HS-27A (cell line): ENCODE data around the gene CXCL8.
"Not testable (repeated sequence)": the region's sequence is repeated elsewhere in the genome, so short reads cannot be mapped to it uniquely, and the experiment has no call there.

Experiments used
- DNase-seq: peaks from one replicate; pipeline ENCODE4 v3.0.0-alpha.2; 2012; ENCODE audit warnings: low read depth, missing footprints

Gene CXCL8

DNA sequence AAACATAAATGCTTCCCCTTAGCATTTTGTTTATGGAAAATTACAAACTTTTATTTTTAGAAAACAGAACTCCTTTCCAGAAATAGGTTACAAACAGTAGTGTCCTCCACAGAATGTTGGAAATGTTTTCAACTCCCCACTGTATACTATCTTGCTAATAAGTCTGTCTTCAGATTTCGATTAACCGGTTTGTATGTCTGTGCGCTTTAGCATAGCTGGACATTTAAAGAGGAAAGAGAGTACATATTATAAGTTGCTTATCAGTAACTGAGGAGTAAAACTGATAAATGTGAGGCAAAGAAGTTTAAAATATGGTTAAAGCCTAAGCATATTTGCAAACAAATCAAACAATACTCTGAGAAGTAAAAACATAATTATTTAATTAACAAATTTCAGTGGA is 3.4 kb downstream of the CXCL8 start:
- DNase-seq, result no peak

DNA sequence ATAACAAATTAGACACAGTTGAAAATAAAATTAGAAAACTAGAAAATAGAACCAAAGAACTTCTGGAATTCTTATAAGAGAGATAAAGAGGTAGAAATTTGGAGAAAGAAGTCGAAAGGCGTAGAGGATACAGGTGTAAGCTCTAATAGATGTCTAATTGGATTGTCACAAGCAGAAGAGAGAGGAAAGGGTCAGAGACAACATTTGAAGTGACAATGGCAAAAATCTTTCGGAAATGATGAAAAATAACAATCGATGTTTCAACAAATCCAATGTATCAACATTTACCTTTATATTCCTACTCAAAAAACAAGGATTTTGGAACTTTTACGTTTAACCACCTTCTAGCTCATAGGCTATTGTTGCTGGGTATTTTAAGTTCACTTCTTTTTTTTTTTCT is 3.8 kb downstream of the CXCL8 start:
- no peak for DNase-seq

DNA sequence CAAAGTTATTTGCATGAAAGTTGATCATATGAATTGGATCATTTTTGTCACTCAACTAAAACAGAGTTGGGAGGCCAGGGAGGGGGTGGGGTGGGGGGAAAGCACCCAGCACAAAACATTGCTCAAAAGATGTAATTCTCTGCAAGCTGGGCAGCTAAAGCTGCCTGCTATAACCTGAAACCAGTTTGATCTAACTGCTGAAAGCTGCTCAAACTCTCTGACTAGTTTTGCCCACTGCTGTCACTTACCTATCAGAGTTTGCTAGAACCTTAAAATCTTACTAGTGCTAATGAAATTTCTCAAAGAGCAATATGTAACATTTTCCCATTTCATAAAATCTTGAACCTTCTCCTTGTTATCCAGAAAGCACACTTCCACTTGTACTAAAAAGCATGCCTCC is 10.4 kb downstream of the CXCL8 start:
- DNase-seq, result no peak

DNA sequence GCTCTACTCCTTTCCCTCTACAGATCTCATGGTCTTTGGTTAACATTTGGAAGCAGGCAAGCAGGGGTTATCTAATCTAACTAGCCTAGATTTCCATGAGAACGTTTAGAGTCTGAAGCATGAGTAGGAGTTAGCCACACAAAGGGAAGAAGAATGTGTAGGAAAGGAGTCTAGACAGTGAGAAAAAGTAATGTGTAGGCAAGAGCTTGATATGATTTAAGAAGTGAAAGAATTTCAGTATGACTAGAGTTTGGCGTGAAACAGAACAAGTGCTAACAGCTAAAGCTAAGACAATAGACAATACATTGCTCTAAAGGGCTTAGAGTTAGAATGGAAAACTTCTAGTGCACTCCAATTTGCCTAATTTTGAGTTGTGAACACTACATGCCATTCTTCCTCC is 10.8 kb downstream of the CXCL8 start:
- no peak for DNase-seq

DNA sequence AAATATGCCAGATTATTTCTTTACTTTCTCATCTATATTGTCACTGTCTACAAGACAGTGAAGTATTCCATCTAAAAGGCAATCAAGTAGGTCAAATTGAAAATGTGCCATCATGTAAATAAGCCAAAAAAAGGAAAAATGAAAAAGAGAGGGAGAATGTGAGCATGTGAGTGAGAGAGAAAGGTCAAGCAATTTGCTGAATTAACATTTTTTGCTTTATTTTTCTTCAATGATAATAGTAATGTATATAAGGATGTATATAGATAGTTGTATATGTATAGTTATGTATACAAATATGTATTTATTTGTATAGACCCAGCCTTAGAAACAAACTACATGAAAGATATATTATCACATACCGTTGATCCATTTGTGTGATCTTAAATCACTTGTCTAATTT is 11.5 kb downstream of the CXCL8 start:
- DNase-seq, result no peak

DNA sequence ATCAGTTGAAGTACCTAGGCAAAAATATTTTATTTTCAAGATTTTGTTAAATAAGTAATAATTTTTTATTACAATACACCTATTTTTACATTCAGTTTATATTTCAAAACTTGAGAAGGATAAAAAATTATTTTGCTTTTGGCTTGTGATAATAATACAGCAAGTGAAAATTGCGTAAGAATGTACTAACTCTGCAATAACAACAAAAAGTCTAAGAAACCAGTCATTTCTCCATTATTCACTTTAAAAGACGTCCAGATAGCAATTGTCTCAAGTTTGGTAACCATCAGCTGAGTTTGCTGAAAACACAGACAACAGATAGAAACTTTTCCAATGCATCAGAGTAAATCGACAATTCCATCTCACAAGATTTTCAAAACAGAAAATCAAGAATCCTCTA is 12.1 kb downstream of the CXCL8 start:
- DNase-seq, result no peak

DNA sequence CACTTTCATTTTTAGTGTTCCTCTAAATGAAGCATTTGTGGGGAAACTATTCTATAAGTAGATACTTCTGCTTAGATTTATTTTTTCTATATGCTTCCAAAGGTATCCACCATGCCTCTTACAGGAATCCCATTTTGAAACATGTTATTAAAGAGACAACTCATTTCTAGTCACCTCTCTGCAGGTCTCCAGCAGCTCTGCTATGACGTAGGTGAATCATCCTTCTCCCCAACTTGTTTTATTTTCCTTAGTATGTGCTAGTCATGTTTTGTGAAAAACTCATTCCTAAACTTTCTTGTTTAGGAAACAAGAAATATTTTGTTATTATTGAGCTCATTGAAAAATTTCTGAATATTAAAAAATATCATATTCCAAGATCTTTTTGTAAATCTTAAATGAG is 12.8 kb downstream of the CXCL8 start:
- no peak for DNase-seq

DNA sequence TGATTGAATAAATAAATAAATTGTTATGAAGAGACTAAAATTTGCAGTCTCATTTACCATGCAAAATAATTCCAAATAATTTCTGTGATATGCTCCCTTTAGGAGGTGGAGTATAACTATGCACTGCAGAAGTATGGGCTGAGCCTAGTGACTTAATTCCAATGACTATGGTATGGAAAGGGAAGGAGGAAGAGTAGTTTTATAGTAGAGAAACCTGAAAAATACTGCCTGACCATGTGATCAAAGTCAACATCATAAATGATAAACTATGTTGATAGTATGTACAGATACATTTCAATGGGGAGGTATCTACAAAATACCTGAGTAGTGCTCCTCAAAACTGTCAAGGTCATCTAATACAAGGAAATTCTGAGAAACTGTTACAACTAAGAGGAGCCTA is 14.6 kb downstream of the CXCL8 start:
- DNase-seq, result no peak

DNA sequence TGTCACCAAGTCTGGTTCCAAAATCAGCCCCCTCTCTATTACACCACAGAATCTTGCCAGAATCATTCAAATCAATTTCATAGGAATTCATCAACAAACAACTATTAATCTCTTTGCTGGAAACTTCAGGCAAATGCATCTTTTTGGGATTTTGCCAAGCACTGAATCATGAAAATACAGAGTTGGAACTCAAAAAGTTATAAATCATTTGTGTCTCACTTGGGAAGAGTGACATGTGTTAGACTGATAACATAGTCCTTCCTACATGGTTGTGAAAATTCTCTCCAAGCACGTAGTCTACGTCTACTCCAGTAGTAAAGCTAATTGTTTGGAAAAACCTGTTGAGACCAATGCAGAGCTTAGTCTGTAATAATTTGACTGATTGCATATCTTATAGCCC is 19.0 kb downstream of the CXCL8 start:
- DNase-seq, result no peak

DNA sequence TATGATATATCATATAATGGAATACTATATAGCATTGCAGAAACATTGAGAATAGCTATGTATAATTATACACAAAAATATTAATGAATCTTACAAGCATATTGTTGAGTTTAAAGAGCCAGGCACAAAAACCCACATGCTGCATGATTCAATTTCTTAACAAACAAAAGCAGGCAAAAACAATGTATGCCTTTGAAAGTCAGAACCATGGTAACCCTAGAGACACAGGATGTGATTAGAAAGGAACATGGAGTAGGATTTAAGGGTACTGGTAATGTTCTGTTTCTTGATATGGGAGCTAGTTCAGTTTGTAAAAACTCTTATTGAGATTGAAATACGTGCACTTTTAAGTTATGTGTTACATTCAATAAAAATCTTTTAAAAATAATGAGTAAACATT is 21.5 kb downstream of the CXCL8 start:
- DNase-seq, result no peak

DNA sequence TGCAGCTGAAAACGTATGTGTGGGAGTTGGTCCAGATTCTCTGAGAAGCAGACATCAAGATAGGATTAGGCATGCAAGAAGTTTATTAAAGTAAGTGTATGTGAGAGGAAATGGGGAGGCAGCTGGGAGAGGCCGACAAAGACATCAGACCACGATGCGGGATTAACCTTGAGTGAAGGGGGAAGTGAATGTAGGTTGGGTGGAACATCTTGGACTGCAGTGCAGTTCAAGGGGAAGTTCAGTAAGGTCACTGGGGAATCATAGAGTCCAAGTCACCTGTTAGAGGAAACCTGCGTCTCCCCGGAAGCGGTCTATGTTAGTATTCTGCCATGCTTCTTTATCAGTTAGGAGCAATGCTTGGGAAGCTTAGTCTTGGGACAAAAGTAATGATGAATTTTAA is 22.0 kb downstream of the CXCL8 start:
- DNase-seq, result no peak

DNA sequence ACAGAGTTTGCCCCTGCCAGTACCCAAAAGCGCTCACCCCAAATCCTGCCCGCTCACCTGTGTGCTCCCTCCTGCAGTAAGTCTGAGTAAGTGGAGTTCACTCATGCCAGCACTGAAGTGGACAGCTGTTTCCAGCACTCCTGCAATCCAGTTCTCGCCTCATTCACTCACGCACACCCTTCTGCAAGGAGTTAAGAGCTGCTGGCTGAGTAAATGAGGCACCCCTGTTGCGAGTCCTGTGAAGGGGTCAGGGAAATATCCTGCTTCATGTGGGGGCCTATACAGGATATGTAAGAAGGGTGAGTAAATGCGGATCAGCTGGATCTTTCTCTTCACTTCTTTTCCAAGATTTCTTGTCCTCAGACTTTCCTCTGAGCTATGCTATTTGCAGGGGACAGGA is 23.5 kb downstream of the CXCL8 start:
- no peak for DNase-seq

DNA sequence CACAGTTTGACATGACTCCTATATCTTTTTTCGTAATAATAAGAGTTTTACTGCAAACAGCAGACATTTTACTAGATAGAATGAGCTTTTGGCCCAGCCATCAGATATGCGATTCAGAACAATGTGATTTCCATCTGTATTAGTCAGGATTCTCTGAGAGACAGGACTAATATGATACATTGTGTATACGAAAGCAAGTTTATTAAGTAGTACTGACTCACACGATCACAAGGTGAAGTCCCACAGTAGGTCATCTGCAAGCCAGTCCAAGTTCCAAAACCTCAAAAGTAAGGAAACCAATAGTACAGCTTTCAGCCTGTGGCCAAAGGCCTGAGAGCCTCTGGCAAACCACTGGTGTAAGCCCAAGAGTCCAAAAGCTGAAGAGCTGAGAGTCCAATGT is 24.1 kb downstream of the CXCL8 start:
- no peak for DNase-seq

DNA sequence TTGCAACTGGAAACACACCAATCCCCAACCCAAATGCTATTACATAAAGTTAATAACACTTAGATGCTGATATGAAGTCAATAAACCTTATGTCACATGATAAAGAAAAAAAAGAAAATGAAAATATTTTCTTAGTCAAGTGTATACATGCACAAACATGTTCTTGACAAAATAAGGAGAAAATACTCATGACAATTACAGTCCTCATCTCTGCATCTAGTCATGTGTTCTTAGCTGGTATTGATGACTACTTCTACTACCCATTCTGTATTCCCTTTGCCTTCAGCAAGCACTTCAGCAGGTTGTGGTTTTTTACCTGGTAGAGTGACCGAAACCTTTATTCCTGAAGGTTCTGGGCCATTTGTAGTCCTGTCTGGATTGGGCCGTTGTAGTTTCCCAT is 24.9 kb downstream of the CXCL8 start:
- DNase-seq, result no peak

DNA sequence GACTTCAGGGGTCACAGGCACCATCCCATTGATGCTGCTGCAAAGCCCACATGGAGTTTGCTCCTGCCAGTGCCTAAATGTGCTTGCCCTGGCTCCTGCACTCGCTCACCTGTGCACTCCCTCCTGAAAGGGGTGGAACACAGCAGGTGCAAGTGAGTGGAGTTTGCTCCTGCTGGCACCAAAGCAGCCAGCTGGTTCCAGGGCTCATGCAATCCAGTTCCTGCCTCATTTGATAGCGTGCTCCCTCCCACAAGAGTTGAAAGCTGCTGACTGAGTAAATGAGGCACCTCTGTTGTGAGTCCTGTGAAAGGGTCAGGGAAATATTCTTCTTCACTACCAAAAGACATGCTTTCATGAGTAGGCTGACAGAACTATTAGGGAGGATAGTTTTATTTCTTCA is 30.5 kb downstream of the CXCL8 start:
- no peak for DNase-seq

DNA sequence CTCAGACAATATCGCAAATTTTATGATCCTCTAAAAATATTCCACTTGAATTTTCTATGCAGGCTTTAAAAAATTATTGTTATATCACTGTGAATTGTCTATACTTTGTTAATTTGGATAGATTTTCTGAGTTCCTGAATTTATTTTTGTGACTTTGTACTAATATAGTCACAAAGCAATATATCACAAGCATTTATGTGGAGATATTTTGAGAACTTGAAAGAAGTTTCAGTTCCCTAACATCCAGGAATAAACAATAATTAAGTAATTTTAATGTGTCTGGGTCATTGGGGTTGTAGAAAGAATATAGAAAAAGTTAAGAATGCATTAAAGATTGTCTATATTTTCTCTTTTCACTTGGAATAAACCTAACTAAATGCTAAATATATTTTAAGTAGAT is 32.0 kb downstream of the CXCL8 start:
- no peak for DNase-seq

DNA sequence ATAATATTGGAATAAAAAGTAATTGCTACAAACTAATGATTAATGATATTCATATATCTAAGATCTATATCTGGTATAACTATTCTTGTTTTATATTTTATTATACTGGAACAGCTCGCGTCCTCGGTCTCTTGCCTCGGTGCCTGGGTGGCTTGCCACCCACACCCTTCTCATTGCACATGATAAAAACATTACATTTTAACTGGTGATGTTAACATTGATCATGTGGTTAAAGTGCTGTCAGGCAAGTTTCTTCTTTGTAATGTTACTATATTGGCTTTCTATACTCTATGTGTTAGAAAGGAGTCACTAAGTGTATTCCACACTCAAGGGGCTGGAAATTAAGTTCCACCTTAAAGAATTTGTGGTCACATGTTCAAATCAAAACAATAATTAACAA is 34.0 kb downstream of the CXCL8 start:
- DNase-seq, result not testable (repeated sequence)

DNA sequence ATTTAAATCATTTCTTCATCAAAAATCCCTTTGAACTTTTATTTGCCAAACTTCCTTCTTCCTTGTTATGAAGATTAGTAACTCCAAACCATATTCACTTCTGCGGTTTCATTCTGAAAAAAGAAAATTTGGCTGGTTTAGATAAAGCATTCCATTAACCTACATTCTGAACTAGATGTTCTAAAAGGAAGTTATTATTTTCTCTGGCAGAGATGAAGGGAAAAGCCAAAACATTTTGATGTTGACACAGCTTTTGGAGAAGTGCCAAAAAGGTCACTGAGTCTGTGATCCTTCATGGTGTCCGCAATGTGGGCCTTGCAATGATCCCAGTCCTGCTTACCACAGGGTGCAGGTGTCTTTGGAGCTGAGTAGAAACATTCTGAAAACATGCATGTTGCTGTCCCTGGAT is 36.0 kb downstream of the CXCL8 start:
- DNase-seq, result peak; percentile 66

DNA sequence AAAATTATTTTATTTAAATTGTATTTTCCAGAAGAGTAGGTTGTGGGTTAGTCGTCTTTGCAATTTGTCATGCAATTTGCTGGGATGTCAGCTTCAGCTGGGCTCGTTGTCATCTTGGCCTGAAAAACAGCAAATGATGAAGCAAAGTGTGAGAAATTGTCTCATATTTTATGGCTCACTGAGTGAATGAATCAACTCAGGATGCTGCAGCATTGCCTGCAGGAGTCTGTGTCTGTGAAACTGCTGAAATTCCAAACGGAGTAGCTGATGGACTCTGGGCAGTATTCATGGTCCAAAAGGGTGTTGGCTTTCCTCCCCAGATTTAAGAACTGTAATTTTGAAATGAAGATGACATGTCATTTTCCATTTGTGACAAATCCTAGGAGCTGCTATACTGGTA is 37.2 kb downstream of the CXCL8 start:
- DNase-seq, result no peak

DNA sequence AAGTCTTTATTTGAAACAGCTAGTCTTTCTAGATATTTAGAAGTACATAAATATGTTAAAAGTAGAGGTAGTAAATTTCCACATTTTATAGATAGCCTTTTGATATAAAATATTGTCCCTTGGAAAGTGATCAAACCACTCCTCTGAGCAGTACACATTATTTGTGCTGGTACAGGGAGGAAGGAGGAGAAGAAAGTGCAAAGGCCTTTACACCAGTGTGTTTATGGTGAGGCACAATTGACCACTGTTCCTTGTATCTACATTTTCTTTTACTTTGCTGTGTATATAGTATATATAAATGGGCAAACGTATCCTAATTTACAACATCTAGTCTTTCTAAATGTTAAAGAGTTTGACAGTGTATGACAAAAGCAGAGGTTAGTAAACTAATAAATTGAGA is 39.9 kb downstream of the CXCL8 start:
- no peak for DNase-seq

DNA sequence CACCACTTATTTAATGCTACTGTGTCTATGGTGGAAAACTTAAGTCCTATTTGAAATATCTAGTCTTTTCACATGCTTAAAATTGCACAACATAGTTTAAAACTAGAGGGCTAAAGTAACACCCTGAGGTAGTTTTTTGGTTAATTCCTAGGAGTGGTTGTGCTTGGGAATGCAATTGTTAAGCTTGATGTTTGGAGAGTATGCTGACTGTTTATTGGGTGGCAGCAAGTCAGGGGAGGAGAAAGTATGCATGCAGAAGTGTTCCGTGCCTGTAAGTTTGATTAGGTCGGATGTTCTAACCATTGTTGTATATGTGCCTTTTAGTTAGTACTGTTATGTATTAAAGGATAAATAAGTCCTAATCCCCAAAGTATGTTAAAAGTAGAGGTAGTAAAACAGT is 40.5 kb downstream of the CXCL8 start:
- DNase-seq, result no peak

DNA sequence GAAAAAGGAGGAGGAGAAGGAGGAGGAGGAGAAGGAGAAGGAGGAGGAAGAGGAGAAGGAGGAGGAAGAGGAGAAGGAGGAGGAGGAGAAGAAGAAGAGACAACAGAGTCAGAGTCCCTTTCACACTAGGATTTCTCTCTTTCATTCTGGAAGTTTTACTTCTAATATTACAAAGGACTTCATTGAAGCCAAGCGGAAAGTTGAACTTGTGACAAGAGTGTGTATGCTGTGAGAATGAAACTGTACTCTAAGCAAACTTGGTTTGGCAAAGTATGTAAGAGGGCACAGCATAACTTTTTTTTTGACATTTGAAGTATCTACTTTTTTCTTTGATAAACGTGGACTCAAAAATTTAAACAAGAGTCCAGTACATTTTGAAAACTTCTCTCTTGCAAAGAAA is 48.0 kb downstream of the CXCL8 start:
- no peak for DNase-seq
